ENCODE results near the gene ANO10.

Gene ANO10

DNA sequence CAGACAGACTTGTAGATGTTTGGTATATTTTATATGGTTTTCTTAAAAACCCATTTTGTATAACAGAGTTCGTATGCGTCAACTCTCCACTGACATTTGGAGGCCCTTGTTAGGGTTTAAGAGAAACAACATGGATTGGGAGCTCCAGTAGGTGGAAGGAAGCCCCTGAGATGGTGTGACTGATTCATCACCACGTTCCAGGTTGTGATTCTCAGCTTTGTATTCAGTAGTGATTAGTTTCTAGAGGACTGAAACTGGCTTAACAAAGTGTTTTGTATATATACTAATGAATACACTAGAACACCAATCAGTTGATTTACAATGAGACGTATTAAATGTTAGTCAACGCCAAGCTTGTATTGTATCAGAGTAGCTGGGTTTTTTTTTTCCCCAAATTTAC is 301.5 kb downstream of the ANO10 start:
- no peaks in the 10 kb centered on the region for H3K27me3 ChIP-seq (ENCODE audit: insufficient read depth, low read length, poor library complexity)
- no peaks in the 10 kb centered on the region for H3K9me3 ChIP-seq (ENCODE audit: insufficient read depth, low read length, severe bottlenecking)
- H3K4me3 ChIP-seq (ENCODE audit: low read depth in 1 of 2, low read length in 2 of 2) = no peak overlapping the region
- H2AFZ ChIP-seq (ENCODE audit: low read depth, low read length) = no peak overlapping the region
- TF ChIP-seq, protein P1, sequence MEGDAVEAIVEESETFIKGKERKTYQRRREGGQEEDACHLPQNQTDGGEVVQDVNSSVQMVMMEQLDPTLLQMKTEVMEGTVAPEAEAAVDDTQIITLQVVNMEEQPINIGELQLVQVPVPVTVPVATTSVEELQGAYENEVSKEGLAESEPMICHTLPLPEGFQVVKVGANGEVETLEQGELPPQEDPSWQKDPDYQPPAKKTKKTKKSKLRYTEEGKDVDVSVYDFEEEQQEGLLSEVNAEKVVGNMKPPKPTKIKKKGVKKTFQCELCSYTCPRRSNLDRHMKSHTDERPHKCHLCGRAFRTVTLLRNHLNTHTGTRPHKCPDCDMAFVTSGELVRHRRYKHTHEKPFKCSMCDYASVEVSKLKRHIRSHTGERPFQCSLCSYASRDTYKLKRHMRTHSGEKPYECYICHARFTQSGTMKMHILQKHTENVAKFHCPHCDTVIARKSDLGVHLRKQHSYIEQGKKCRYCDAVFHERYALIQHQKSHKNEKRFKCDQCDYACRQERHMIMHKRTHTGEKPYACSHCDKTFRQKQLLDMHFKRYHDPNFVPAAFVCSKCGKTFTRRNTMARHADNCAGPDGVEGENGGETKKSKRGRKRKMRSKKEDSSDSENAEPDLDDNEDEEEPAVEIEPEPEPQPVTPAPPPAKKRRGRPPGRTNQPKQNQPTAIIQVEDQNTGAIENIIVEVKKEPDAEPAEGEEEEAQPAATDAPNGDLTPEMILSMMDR (IDR thresholded peaks at IDR 0.05; ENCODE audit: borderline replicate concordance, extremely low read depth, low read length, poor library complexity, severe bottlenecking) = no peak
- no peak for TF ChIP-seq EZH2 (IDR thresholded peaks at IDR 0.05; ENCODE audit: borderline replicate concordance, low read depth, low read length, severe bottlenecking)
- no peak for ATAC-seq (ENCODE audit: insufficient read depth, low read depth)
- no peaks in the 10 kb centered on the region for H3K4me1 ChIP-seq (ENCODE audit: insufficient read depth, low read length)
- H3K9ac ChIP-seq (ENCODE audit: low read depth, low read length) = no peak overlapping the region
- peaks cover 80% of the 10 kb centered on the region for H3K79me2 ChIP-seq (ENCODE audit: insufficient read depth, low read length)
- no peak for DNase-seq
- H3K27ac ChIP-seq (ENCODE audit: low read length) = no peak overlapping the region
- no peaks in the 10 kb centered on the region; the same call in none of the 2 replicates for H3K36me3 ChIP-seq (ENCODE audit: insufficient read depth, low read length)
- H4K20me1 ChIP-seq (ENCODE audit: insufficient read depth, low read length) = peaks cover 8% of the 10 kb centered on the region
- H3K4me2 ChIP-seq (ENCODE audit: insufficient read depth, low read length) = no peak overlapping the region

GRCh38 chr3:43319794-43320193 is 302.0 kb downstream of the ANO10 start:
- H3K9ac ChIP-seq (ENCODE audit: low read depth, low read length) = no peak overlapping the region
- no peak overlapping the region for H3K27ac ChIP-seq (ENCODE audit: low read length)
- no peaks in the 10 kb centered on the region for H3K27me3 ChIP-seq (ENCODE audit: insufficient read depth, low read length, poor library complexity)
- ATAC-seq (ENCODE audit: insufficient read depth, low read depth) (no peak), DNase-seq (no peak)
- no peaks in the 10 kb centered on the region; the same call in none of the 2 replicates for H3K36me3 ChIP-seq (ENCODE audit: insufficient read depth, low read length)
- H3K4me3 ChIP-seq (ENCODE audit: low read depth in 1 of 2, low read length in 2 of 2) = no peak overlapping the region
- TF ChIP-seq EZH2 (IDR thresholded peaks at IDR 0.05; ENCODE audit: borderline replicate concordance, low read depth, low read length, severe bottlenecking) = no peak
- TF ChIP-seq, protein P1 (IDR thresholded peaks at IDR 0.05; ENCODE audit: borderline replicate concordance, extremely low read depth, low read length, poor library complexity, severe bottlenecking) = no peak
- no peak overlapping the region for H2AFZ ChIP-seq (ENCODE audit: low read depth, low read length)
- H3K4me2 ChIP-seq (ENCODE audit: insufficient read depth, low read length) = no peak overlapping the region
- peaks cover 11% of the 10 kb centered on the region for H4K20me1 ChIP-seq (ENCODE audit: insufficient read depth, low read length)
- H3K79me2 ChIP-seq (ENCODE audit: insufficient read depth, low read length) = peaks cover 81% of the 10 kb centered on the region
- H3K4me1 ChIP-seq (ENCODE audit: insufficient read depth, low read length) = no peaks in the 10 kb centered on the region
- H3K9me3 ChIP-seq (ENCODE audit: insufficient read depth, low read length, severe bottlenecking) = no peaks in the 10 kb centered on the region

GRCh38 chr3:43319376-43319775 is 302.4 kb downstream of the ANO10 start:
- no peaks in the 10 kb centered on the region for H3K4me1 ChIP-seq (ENCODE audit: insufficient read depth, low read length)
- DNase-seq = no peak
- ATAC-seq (ENCODE audit: insufficient read depth, low read depth) = no peak

More at GRCh38 chr3:43319376-43319775, 302.4 kb downstream of the ANO10 start:
- Histone ChIP-seq H3K4me3 (ENCODE audit: low read depth in 1 of 2, low read length in 2 of 2) (no peak overlapping the region), H2AFZ (ENCODE audit: low read depth, low read length) (no peak overlapping the region), H3K9me3 (ENCODE audit: insufficient read depth, low read length, severe bottlenecking) (no peaks in the 10 kb centered on the region), H3K36me3 (ENCODE audit: insufficient read depth, low read length) (no peaks in the 10 kb centered on the region; the same call in none of the 2 replicates), H4K20me1 (ENCODE audit: insufficient read depth, low read length) (peaks cover 12% of the 10 kb centered on the region), H3K27ac (ENCODE audit: low read length) (no peak overlapping the region), H3K4me2 (ENCODE audit: insufficient read depth, low read length) (no peak overlapping the region), H3K27me3 (ENCODE audit: insufficient read depth, low read length, poor library complexity) (no peaks in the 10 kb centered on the region), H3K9ac (ENCODE audit: low read depth, low read length) (no peak overlapping the region), H3K79me2 (ENCODE audit: insufficient read depth, low read length) (peaks cover 84% of the 10 kb centered on the region)
- TF ChIP-seq EZH2 (IDR thresholded peaks at IDR 0.05; ENCODE audit: borderline replicate concordance, low read depth, low read length, severe bottlenecking) = no peak
- TF ChIP-seq, protein P1 (IDR thresholded peaks at IDR 0.05; ENCODE audit: borderline replicate concordance, extremely low read depth, low read length, poor library complexity, severe bottlenecking) = no peak

Data from DND-41 (cell line).